GM21515 (cell line): ENCODE measurements around the gene LAMB1.

Experiments
- ATAC-seq: cut with Tn5 transposase; IDR thresholded peaks from one replicate; pipeline ENCODE4 v1.9.1; 2021; ENCODE audit not compliant: unreplicated experiment

LAMB1 gene

GRCh38 chr7:107884066-107884818 is 118.7 kb downstream of the LAMB1 start:
- no peak for ATAC-seq

- ATAC-seq, result no peak
Measured at GRCh38 chr7:107882766-107883165, 120.2 kb downstream of the LAMB1 start.

- no peak for ATAC-seq
Measured at GRCh38 chr7:107879400-107880035, 123.4 kb downstream of the LAMB1 start.

- no peak for ATAC-seq
Measured at GRCh38 chr7:107878636-107879035, 124.3 kb downstream of the LAMB1 start.

- no peak for ATAC-seq
Measured at GRCh38 chr7:107877731-107878382, 125.1 kb downstream of the LAMB1 start.

- no peak for ATAC-seq
Measured at GRCh38 chr7:107876916-107877315, 126.0 kb downstream of the LAMB1 start.

GRCh38 chr7:107874605-107875446 is 128.1 kb downstream of the LAMB1 start:
- ATAC-seq, result peak; percentile 72

- no peak for ATAC-seq
Measured at GRCh38 chr7:107874111-107874510, 128.8 kb downstream of the LAMB1 start.
